ENCODE measurements around the gene RNF41. TPM values are rescaled to one million over a fixed set of nuclear protein-coding genes. Genes with fewer than 3 reads are reported as not detected.

RNF41 gene
- total RNA-seq, 4 donors from 2014 or later: 33.3 to 46.5 (median 42.1) TPM

- intact Hi-C loops (cut with DNase I; ENCODE audit: low total_unique reads): loop anchor here (5.0 kb wide), 1 partner anchor 277 kb away; the partner anchor contains the start of gene SPRYD4
- no peak for DNase-seq (ENCODE audit: low spot score in 2 of 2)
- WGBS, 2 donors: 24 to 28% methylated on average over 9 of the region's 9 CpGs
Measured at GRCh38 chr12:56190695-56191155, 31.0 kb downstream of the RNF41 start.

GRCh38 chr12:56189918-56190694 is 31.6 kb downstream of the RNF41 start:
- peak overlapping the region; percentile 85 for H3K4me3 ChIP-seq (ENCODE audit: low read depth, poor library complexity, severe bottlenecking)
- WGBS, 2 donors: 1% methylated on average over 41 to 42 of the region's 42 CpGs
- intact Hi-C loops (cut with DNase I; ENCODE audit: low total_unique reads): loop anchor here (5.0 kb wide), 2 partner anchors 63 to 277 kb away; partner anchors contain the start of genes ESYT1 and SPRYD4
- DNase-seq (ENCODE audit: low spot score in 2 of 2): peak; percentile 81 to 96
- TF ChIP-seq POLR2A (IDR thresholded peaks at IDR 0.05) (no peak), CTCF (IDR thresholded peaks at IDR 0.05) (no peak)

More at GRCh38 chr12:56190695-56191155, 31.0 kb downstream of the RNF41 start:
- peak overlapping the region; percentile 85 for H3K4me3 ChIP-seq (ENCODE audit: low read depth, poor library complexity, severe bottlenecking)
- TF ChIP-seq POLR2A (IDR thresholded peaks at IDR 0.05) (no peak), CTCF (IDR thresholded peaks at IDR 0.05) (no peak)

GRCh38 chr12:56189099-56189917 is 32.4 kb downstream of the RNF41 start, which contains the start of gene SMARCC2:
TSS of gene SMARCC2 (minus strand) at chr12:56189483. CDS start at chr12:56189461, 22 bp downstream.
- peak within 1 kb of the TSS; percentile 85 for H3K4me3 ChIP-seq (ENCODE audit: low read depth, poor library complexity, severe bottlenecking)
- DNase-seq (ENCODE audit: low spot score in 2 of 2): peak; percentile 85 to 97
- WGBS, 2 donors: 0 to 1% methylated on average over 38 to 52 of the region's 93 CpGs
- intact Hi-C loops (cut with DNase I; ENCODE audit: low total_unique reads): loop anchor here (5.0 kb wide), 1 partner anchor 62 kb away; the partner anchor contains the start of gene ESYT1
- no peak for TF ChIP-seq POLR2A (IDR thresholded peaks at IDR 0.05)
- peak in 1 of 3 donors; percentile 57 for TF ChIP-seq CTCF (IDR thresholded peaks at IDR 0.05)

- WGBS, 2 donors: 1% methylated on average over 15 to 16 of the region's 17 CpGs
- DNase-seq (ENCODE audit: low spot score in 2 of 2): no peak
- TF ChIP-seq POLR2A (IDR thresholded peaks at IDR 0.05): no peak
- TF ChIP-seq CTCF (IDR thresholded peaks at IDR 0.05): no peak
- intact Hi-C loops (cut with DNase I; ENCODE audit: low total_unique reads): loop anchor here (5.0 kb wide), 1 partner anchor 61 kb away; the partner anchor contains the start of gene ESYT1
- H3K4me3 ChIP-seq (ENCODE audit: low read depth, poor library complexity, severe bottlenecking): peak overlapping the region; percentile 85
Measured at GRCh38 chr12:56188778-56189098, 33.0 kb downstream of the RNF41 start.

GRCh38 chr12:56188131-56188777 is 33.5 kb downstream of the RNF41 start:
- peak overlapping the region; percentile 85 for H3K4me3 ChIP-seq (ENCODE audit: low read depth, poor library complexity, severe bottlenecking)
- TF ChIP-seq POLR2A (IDR thresholded peaks at IDR 0.05) (no peak), CTCF (IDR thresholded peaks at IDR 0.05) (no peak)
- intact Hi-C loops (cut with DNase I; ENCODE audit: low total_unique reads): loop anchor here (5.0 kb wide), 1 partner anchor 61 kb away; the partner anchor contains the start of gene ESYT1
- DNase-seq (ENCODE audit: low spot score in 2 of 2): no peak
- 7 to 11% methylated on average over 10 of the region's 10 CpGs for WGBS, 2 donors
